IPS-18c (cell line): ENCODE data around the gene TNFAIP8.

Experiments used
- H3K4me3 ChIP-seq: 2 replicates; pipeline ENCODE4 v1.7.0; 2013; ENCODE audit warnings: low read depth, mild to moderate bottlenecking, low read length, moderate library complexity; ENCODE audit not compliant: insufficient read depth
- H3K9me3 ChIP-seq: one replicate; pipeline ENCODE4 v1.6.1; 2013; ENCODE audit warnings: mild to moderate bottlenecking, low read length, moderate library complexity; ENCODE audit not compliant: control insufficient read depth, insufficient read depth

The TNFAIP8 gene

GRCh38 chr5:119355685-119356611 lies at the start of gene TNFAIP8:
TNFAIP8 (plus strand) TSS chr5:119356019; CDS start chr5:119356091, 72 bp downstream.
- peak within 1 kb of the TSS; percentile 56 for H3K4me3 ChIP-seq
- H3K9me3 ChIP-seq = no peaks in the 10 kb centered on the region

DNA sequence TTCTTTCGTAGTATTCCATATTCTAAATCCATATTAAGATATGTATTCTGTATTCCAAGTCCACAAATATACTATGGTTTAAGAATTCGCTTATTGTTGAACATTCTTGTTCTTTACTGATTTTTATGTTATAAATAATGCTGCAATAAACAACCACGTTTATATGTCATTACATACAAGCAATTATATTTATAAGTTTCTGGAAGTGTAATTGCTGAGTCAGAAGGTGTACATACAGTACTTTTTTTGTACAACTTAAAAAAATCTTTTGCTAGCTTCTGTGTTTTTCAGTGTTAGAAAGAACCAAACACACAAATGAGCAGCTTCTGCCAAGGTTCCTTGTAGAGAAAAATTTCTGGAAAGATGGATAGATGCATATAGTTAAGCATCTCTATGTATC lies 48.6 kb upstream of the TNFAIP8 start:
- Histone ChIP-seq H3K9me3 (no peaks in the 10 kb centered on the region), H3K4me3 (no peak overlapping the region)

GRCh38 chr5:119309326-119309725 lies 46.5 kb upstream of the TNFAIP8 start:
- Histone ChIP-seq H3K9me3 (no peaks in the 10 kb centered on the region), H3K4me3 (no peak overlapping the region)

DNA sequence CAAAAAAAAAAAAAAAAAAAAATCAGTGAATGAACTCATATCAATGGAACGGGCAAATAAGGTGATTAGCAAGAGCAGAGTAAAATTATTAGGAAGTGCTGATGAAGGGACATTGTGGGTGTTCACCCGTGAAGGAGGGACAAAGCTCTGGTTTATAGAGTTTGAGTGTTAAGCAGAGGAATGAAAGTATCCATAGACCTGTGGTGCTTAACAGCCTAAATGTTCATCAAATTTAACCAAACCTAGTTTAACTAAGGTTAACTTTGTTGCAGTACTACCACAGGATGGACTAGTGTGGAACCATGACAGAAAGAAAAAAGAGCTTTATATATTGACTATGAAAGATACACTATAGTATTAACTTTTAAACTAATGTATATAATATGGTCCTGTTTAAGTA lies 44.1 kb upstream of the TNFAIP8 start:
- Histone ChIP-seq H3K4me3 (no peak overlapping the region), H3K9me3 (no peaks in the 10 kb centered on the region)

GRCh38 chr5:119312403-119312802 lies 43.4 kb upstream of the TNFAIP8 start:
- H3K9me3 ChIP-seq = no peaks in the 10 kb centered on the region
- no peak overlapping the region for H3K4me3 ChIP-seq

DNA sequence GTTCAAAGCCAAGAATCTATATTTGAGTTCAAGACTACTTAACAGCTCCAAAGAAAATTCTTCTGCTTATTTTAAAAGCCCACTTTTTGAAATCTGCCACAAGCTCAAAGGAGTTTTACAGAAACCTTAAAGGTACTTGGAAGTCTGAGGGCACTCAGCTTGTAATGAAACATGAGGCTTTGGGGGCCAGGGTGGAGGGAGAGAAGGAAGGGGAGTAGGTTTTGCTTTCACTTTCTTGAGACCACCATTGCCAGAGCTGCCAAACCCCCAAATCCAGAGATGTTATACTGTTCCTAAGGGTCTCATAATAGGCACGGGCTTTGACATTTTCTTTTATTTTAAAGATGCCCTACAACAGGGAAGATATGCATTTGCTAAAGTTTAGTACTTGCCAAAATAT lies 42.6 kb upstream of the TNFAIP8 start:
- Histone ChIP-seq H3K9me3 (no peaks in the 10 kb centered on the region), H3K4me3 (no peak overlapping the region)

GRCh38 chr5:119313658-119314605 lies 41.9 kb upstream of the TNFAIP8 start:
- Histone ChIP-seq H3K9me3 (no peaks in the 10 kb centered on the region), H3K4me3 (no peak overlapping the region)

DNA sequence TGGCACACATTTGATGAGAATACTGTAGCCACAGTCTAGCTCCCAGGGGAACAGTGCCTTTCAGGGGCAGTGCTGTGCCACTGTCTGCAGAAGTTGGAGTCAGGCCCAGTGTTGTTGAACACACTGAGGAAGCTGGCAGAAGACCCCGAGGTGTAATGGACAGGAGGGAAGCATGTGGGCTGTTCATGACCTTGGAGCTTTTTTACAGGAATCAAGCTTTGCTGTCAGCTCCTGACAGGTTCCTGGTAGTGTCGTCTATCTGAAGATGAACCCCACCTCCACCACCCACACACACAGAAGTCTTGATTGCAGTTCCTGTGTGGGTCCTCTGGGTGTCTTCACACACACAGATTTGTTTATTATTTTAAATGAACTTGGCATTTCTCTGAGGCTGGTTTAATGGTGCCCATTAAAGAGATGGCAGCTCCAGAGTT lies 40.3 kb upstream of the TNFAIP8 start:
- H3K4me3 ChIP-seq = no peak overlapping the region
- H3K9me3 ChIP-seq = no peaks in the 10 kb centered on the region

DNA sequence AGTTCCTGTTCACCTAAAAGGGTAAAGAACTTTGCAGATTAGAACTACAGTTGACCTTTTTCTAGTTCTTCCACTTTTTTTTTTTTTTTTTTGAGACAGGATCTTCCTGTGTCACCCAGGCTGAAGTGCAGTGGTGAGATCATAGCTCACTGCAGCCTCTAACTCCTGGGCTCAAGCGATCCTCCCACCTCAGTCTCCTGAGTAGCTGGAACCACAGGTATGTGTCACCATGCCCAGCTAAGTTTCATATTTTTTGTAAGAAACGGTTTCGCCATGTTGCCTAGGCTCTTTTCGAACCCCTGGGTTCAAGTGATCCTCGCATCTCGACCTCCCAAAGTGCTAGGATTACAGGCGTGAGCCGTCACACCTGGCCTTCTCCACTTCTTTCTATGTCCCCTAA lies 39.7 kb upstream of the TNFAIP8 start:
- Histone ChIP-seq H3K4me3 (no peak overlapping the region), H3K9me3 (no peaks in the 10 kb centered on the region)

GRCh38 chr5:119316906-119317305 lies 38.9 kb upstream of the TNFAIP8 start:
- no peak overlapping the region for H3K4me3 ChIP-seq
- H3K9me3 ChIP-seq = no peaks in the 10 kb centered on the region

- H3K9me3 ChIP-seq = no peaks in the 10 kb centered on the region
- no peak overlapping the region for H3K4me3 ChIP-seq
These were observed 37.4 kb upstream of the TNFAIP8 start for GRCh38 chr5:119318256-119318894.

DNA sequence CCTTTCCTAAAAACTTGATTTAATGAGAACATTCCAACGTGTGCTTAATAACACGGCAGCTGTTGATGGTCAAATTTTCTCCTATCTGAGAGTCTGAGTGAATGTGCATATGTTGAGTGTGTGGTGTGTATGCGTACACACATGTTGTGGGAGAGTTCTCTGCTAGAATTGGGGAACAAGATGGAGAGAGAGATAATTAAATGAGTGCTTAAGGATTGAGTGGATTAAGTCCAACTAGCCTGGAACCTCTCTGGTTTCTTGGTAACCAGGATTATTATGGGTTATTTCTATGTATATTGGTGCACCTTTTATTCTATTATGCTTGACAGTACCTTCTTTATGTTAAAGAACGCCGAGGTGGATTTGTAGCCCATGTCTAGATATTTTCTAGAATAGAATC lies 36.4 kb upstream of the TNFAIP8 start:
- Histone ChIP-seq H3K4me3 (no peak overlapping the region), H3K9me3 (no peaks in the 10 kb centered on the region)

DNA sequence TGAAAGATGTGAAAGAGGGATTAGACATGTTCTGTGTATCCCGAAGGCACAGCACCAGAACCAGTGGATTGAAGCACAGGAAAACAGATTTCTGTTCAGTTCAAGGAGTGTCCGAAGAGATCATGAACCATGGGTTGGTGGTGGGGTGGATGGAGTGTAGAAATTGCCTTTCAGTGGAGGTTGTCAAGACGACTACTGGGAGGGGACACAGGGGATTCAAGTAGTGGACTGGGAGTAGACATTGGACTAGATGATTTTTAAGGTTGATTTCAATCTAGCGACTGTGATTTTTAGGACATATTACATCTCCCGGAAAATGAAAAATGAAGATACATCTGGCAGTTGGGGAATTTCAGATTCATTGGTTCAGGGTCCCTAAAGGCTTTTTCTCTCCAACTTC lies 35.9 kb upstream of the TNFAIP8 start:
- Histone ChIP-seq H3K9me3 (no peaks in the 10 kb centered on the region), H3K4me3 (no peak overlapping the region)

GRCh38 chr5:119321569-119322311 lies 34.1 kb upstream of the TNFAIP8 start:
- Histone ChIP-seq H3K9me3 (no peaks in the 10 kb centered on the region), H3K4me3 (no peak overlapping the region)

GRCh38 chr5:119322312-119322947 lies 33.4 kb upstream of the TNFAIP8 start:
- Histone ChIP-seq H3K9me3 (no peaks in the 10 kb centered on the region), H3K4me3 (no peak overlapping the region)

DNA sequence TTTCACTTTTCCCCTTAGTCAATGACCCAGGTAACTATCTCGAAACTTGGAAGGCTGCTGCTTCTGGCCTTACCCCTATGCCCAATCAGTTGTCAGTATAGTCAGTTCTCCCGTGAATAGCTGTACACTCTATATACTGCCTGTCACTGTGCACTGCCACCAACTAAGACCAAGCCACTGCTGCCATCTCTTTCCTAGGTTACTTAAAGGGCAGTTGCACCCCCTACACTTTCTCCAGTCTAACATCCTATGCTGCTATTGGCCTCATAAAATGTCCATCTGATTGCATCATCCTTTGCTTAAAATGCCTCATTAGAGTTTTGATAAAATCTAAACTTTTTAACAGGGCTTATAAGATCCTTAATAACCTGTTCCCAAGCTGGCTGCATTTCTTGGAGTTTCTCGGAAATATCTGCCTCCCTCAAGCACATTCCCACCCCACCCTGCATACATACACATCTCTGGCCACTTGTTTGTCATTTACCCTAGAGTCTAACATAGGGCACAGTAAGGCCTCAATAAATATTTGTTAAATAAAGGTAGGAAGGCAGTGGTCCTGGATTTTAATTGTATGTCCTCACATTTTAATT lies 32.8 kb upstream of the TNFAIP8 start:
- no peaks in the 10 kb centered on the region for H3K9me3 ChIP-seq
- H3K4me3 ChIP-seq = no peak overlapping the region
